Activated CD8-positive, alpha-beta memory T cell treated with anti-CD3 and anti-CD28 coated beads for 1 hour (primary cell): ENCODE results near the gene C2CD4C.
"Not testable (repeated sequence)": the region's sequence is repeated elsewhere in the genome, so short reads cannot be mapped to it uniquely, and the experiment has no call there.

Experiments
- DNase-seq, 2 donors: peaks; one replicate each; pipeline ENCODE4 v3.0.0-alpha.2; 2020; ENCODE audit warnings: low read depth in 1 of 2; ENCODE audit errors: extremely low read depth in 1 of 2

Gene C2CD4C

GRCh38 chr19:384799-385169, 24.2 kb downstream of the C2CD4C start:
- DNase-seq: no peak

- DNase-seq: no peak
These were observed 24.8 kb downstream of the C2CD4C start for GRCh38 chr19:383922-384798.

- no peak for DNase-seq
These were observed 25.9 kb downstream of the C2CD4C start for GRCh38 chr19:383040-383439.

- not testable (repeated sequence) for DNase-seq
These were observed 26.4 kb downstream of the C2CD4C start for GRCh38 chr19:382578-382977.

DNA sequence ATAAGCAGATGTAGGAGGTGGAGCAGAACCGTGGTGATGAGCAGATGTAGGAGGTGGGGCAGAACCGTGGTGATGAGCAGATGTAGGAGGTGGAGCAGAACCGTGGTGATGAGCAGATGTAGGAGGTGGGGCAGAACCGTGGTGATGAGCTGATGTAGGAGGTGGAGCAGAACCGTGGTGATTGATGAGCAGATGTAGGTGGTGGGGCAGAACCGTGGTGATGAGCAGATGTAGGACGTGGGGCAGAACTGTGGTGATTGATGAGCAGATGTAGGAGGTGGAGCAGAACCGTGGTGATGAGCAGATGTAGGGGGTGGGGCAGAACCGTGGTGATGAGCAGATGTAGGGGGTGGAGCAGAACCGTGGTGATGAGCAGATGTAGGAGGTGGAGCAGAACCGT, 27.0 kb downstream of the C2CD4C start:
- not testable (repeated sequence) for DNase-seq

GRCh38 chr19:380618-381219, 28.2 kb downstream of the C2CD4C start:
- DNase-seq: not testable (repeated sequence)

GRCh38 chr19:379796-380195, 29.2 kb downstream of the C2CD4C start:
- no peak for DNase-seq

- no peak for DNase-seq
These were observed 30.2 kb downstream of the C2CD4C start for GRCh38 chr19:378706-379105.

GRCh38 chr19:377801-378581, 31.0 kb downstream of the C2CD4C start:
- no peak for DNase-seq

DNA sequence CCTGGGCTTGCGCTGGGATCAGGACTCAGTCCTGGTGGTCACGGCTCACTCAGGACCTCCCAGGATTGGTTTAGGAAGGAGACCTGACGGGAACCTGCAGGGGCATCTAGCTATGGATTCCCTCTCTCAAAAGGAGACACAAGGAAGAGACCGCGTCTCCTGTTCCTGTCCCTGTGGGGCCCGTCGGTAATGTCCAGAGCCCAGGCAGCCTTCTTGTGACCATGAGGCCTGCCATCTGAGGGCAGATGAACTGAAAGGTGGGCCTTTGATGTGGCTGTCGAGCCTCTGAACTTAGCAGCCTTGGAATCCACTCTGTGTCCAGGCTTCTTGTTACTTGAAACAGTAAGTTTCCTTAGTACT, 32.9 kb downstream of the C2CD4C start:
- DNase-seq: no peak

GRCh38 chr19:375395-376110, 33.4 kb downstream of the C2CD4C start:
- DNase-seq: no peak

GRCh38 chr19:374886-375235, 34.1 kb downstream of the C2CD4C start:
- no peak for DNase-seq

DNA sequence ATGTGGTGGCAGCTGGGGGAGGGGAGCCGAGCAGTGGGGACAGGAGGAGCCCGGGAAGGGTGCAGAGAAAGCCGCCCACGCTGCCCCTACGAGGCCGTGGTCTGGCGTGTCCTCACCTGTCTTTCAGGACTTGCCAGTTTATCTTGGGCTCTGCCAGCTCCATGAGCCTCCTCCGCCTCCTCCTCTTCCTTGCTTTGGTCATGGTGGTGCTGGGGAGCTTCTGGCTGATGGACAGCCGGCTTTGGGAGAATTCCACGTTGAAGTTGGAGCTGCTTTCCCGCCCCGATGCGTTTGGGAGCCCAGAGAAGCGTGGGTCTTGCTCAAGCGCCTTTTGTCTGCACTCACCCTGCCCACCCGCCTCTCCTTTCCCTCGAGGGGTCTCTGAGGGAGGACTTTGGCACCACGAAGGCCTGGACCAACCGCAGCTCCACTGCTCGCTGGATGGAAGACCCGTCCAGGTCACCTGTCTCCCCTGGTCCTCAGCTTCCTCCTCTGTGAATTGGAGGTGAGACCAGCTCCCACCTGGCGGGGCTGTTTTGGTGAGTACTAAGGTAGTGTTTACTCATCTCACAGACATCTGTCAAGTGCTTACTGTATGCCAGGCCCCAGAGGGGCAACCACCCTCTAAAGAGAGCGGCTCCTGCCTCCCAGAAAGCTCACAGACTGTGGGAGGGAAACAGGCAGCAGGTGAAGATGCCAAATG, 34.6 kb downstream of the C2CD4C start:
- no peak for DNase-seq

GRCh38 chr19:373391-374182, 35.4 kb downstream of the C2CD4C start:
- no peak for DNase-seq

DNA sequence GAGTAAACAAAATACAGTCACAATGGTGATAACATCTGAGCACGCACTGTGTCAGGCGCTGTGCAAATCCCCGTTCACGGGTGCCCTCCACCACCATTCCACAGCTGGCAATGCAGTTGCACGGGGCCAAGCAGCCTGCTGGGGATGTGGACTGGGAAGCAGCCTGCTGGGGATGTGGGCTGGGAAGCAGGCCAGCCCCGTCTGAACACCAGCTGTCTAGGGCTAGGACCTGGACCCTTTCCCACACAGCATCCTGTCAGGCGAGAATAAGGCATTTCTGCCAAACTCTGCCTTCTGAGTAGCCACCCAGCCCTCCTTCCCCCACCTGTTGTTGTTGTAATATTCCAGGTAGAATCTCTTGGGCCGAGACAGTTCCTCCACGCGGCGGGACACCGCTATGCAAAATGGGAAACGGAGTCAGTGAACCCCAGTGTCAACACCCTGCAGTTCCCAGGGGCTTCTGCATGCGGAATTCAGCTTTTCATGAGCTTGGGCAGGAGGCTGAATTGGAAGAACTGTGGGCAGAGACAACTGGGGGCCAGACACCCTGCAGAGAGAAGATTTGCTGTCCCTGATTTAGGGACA, 36.5 kb downstream of the C2CD4C start:
- no peak for DNase-seq

DNA sequence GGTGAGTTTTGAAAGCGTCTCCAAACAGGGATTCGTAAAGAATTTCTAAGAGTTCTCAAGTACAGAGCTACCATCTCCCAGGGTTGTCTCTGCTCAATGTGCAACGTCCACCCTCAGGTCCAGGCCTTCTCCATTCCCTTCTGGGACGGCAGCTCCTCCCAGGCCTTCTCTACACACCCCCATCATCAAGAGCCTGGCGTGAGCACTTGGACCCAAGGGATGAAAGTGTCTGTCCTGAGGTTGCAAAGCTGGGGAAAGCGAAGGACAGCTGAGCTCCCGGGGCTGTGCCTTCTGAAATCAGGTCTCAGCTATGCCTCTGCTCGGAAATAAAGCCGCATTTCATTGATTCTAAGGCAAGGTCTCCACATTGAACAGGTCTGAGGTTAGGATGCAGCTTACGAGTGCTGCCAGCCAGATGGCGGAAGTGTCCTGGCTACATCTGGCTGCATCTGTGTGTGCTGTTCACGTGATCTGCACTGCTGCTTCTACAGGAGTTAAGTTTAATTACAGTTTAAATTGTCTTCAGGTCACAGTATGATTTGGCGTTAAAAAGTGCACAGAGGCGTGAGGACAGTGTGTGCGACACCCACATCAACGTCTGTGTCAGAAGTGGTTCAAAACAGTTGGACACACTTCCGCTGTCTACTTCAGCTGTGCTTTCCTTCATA, 37.3 kb downstream of the C2CD4C start:
- no peak for DNase-seq

DNA sequence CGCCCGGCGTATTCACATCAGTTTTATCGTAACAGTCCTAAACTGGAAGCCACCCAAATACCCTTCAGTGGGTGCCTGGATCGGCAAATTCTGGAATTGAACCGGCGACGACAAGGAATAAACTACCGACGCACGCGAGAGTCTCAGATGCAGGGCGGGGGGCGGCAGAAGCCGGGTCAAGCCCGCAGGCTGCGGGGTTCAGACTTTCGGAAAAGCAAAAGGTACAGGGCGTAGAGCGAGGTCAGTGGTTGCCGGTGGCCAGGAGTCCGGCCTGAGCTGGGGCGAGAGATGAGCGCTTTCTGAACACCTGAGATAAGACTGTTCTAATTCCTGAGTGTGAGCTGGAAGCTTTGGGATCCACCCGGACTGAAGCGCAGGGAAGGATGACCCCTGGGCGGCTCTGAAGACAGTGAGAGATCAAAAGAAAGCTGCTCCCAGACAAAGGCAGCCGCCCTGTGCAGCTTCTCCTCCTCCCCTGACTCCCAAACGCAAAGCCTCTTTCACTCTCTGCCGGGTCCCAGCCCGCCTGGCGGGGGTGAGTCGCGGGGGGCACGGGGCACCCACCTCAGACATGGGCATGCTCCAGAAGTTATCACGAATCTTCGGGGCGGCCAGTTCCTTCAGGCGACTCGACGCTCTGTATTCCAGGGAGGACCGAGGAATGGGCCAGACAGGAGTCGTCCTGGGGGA, 38.2 kb downstream of the C2CD4C start:
- no peak for DNase-seq

DNA sequence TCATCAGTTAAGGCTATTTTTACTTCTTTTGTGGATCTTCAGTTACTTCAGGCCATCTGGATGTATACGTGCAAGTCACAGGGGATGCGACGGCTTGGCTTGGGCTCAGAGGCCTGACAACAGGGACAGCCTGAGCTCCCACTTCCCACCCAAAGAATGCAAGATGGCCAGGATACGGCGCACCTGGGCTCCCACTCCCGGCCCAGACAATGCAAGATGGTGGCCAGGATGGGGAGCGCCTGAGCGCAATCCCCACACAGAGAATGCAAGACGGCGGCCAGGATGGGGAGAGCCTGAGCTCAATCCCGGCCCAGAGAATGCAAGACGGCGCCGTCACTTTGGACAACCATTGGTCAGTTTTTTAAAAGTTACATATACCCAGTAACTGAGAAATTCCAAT, 39.1 kb downstream of the C2CD4C start:
- DNase-seq: no peak
